SK-N-MC (cell line): ENCODE measurements around the gene ST6GALNAC1.

ENCODE experiments used
- EZH2 ChIP-seq: fragments of 200-600 bp; sonication (generic); IDR thresholded peaks from one replicate; pipeline ENCODE4 v1.6.1; 2017; ENCODE audit warnings: antibody characterized with exemption
- FOXP2 ChIP-seq: optimal IDR thresholded peaks from 2 replicates; pipeline ENCODE3; 2011; ENCODE audit warnings: mild to moderate bottlenecking, moderate library complexity; ENCODE audit not compliant: insufficient read depth; ENCODE audit errors: extremely low read length, control extremely low read depth
- POLR2AphosphoS5 ChIP-seq: IDR thresholded peaks from 2 replicates; pipeline ENCODE4 v1.6.1; 2012; ENCODE audit warnings: mild to moderate bottlenecking, low read depth, low read length, borderline replicate concordance

GRCh38 chr17:76626442-76626841 is 17.1 kb downstream of the ST6GALNAC1 start:
- TF ChIP-seq EZH2: no peak
- no peak for TF ChIP-seq POLR2AphosphoS5
- TF ChIP-seq FOXP2: no peak
